HFF-Myc (cell line): ENCODE measurements around the gene INSRR.
A peak's percentile ranks its signal among the peaks of the same experiment; 100 is the strongest.

ENCODE experiments used
- DNase-seq: peaks from one replicate; pipeline ENCODE4 v3.0.0-alpha.2; 2011; ENCODE audit warnings: low read depth; ENCODE audit errors: extremely low read depth
- H3K4me3 ChIP-seq: replicated peaks from 2 replicates; pipeline ENCODE4 v1.5.1; 2011; ENCODE audit warnings: low read depth, mild to moderate bottlenecking, control low read depth, low read length
- TF ChIP-seq, protein P1 (sequence below): IDR thresholded peaks from 2 replicates; pipeline ENCODE4 v1.5.1; 2012; ENCODE audit warnings: mild to moderate bottlenecking, low read depth, low read length, control low read depth; ENCODE audit errors: missing control alignments

The INSRR gene

GRCh38 chr1:156809711-156810366, 49.1 kb downstream of the INSRR start:
- no peak for DNase-seq
- H3K4me3 ChIP-seq = no peak overlapping the region

DNA sequence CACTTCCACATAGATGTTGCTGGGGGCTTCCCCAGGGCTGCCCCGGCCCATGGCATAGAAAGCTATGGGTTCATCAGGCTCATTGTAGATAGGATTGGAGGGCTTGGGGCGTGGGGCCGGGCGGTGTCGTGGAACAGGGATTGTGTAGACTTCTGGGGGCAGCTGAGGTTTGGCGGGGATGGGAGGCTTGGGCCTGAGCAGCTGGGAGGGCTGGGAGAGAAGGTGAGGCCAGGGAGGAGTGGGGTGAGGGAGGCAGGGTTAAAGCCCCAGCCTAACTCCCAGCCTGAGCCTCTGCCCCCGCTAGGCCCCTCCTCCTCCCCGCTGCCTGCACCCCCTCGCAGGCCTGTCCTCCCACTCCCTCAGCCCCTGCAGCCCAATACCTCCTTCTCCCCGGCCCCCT, 49.6 kb downstream of the INSRR start:
- no peak for DNase-seq
- H3K4me3 ChIP-seq = no peak overlapping the region
- TF ChIP-seq, protein P1, sequence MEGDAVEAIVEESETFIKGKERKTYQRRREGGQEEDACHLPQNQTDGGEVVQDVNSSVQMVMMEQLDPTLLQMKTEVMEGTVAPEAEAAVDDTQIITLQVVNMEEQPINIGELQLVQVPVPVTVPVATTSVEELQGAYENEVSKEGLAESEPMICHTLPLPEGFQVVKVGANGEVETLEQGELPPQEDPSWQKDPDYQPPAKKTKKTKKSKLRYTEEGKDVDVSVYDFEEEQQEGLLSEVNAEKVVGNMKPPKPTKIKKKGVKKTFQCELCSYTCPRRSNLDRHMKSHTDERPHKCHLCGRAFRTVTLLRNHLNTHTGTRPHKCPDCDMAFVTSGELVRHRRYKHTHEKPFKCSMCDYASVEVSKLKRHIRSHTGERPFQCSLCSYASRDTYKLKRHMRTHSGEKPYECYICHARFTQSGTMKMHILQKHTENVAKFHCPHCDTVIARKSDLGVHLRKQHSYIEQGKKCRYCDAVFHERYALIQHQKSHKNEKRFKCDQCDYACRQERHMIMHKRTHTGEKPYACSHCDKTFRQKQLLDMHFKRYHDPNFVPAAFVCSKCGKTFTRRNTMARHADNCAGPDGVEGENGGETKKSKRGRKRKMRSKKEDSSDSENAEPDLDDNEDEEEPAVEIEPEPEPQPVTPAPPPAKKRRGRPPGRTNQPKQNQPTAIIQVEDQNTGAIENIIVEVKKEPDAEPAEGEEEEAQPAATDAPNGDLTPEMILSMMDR = no peak

More at GRCh38 chr1:156809711-156810366, 49.1 kb downstream of the INSRR start:
- TF ChIP-seq, protein P1 = no peak

DNA sequence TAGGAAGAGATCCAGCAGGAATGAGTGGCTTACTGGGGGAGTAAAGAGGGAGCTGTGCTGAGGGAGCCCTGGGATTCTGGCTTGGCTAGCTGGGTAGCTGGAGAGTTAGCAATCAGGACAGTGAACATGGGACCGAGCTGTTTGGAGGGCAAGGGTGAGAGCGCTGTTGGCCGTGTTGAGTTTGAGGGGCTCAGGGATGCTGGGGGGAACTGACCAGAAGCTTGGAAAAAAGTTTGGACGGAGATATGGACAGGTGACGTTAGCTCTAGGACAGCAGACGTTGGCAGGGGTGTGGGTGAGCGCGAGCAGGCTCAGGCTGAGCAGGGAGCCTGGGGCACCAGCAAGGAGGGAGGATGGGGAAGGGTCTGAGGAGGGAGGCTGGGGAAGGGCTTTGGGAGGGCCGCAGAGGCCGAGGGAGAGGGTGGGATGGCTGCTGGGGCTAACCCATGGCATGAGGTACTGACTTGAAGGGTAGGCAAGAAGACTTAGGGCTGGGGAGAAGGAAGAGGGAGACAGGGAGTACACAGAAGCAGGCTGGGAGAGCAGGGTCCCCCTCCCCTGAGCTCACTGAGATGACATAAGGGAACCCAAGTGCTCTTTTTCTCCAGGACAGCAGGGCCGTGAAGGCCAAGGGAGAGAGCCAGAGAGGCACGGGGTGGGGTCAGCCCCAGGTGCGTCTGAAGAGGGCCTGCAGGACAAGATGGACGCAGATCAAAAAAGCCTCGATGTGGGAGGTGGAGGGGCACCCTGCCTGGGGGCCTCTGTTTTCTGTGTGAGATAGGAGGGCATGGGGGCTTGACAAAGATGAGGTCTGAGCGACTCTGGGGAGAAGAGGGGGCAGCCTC, 50.5 kb downstream of the INSRR start:
- TF ChIP-seq, protein P1 = no peak
- H3K4me3 ChIP-seq = no peak overlapping the region
- no peak for DNase-seq

GRCh38 chr1:156807627-156808026, 51.3 kb downstream of the INSRR start:
- no peak overlapping the region for H3K4me3 ChIP-seq
- DNase-seq = no peak
- TF ChIP-seq, protein P1 = no peak

GRCh38 chr1:156806512-156807440, 52.1 kb downstream of the INSRR start:
- TF ChIP-seq, protein P1 = no peak
- no peak overlapping the region for H3K4me3 ChIP-seq
- no peak for DNase-seq

DNA sequence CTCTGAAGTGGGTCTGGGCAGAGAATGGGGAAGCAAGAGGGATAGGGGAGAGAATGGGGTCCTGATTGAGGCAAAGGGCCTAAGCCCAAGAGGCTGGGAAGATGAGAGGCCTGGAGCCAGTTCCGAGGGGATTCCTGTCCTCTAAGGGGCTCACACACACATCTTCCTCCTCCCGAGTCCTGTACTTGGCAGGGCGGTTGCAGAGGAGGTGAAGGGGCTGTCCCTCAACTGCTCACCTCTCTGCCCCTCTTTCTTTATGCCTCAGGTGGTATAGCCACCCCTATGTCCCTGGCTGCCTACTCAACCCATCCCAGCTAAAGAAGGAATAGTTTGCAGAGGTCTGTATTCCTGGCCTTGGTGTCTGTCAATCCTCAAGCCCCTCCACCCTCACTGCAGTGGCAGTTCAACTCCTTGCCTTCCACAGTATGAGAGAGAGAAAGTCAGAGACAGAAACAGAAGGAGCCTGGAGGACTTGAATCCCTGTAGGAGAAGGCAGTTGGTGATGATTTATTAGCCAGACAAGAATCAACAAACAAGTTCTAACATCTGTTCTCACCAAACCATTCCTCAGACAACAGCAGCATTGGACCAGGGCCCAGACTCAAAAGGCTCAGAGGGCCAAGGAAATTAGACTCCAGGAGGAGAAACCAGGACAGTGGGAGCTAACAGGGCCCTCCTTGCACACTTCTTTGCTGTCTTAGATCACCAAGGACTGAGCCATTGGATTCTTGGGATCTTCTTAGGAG, 53.0 kb downstream of the INSRR start:
- TF ChIP-seq, protein P1 = no peak
- DNase-seq = peak; percentile 90
- no peak overlapping the region for H3K4me3 ChIP-seq
